Stimulated activated CD8-positive, alpha-beta memory T cell treated with anti-CD3 and anti-CD28 coated beads, Interleukin-4, amount 100 ng/mL, for 48 hours (primary cell): ENCODE results near the gene RAC2.

Source experiments
- DNase-seq: peaks from one replicate; pipeline ENCODE4 v3.0.0-alpha.2; 2020

The RAC2 gene

GRCh38 chr22:37275134-37275533, 31.1 kb upstream of the RAC2 start:
- no peak for DNase-seq

GRCh38 chr22:37274380-37274862, 30.4 kb upstream of the RAC2 start:
- DNase-seq = no peak

GRCh38 chr22:37273846-37274225, 29.8 kb upstream of the RAC2 start:
- DNase-seq = no peak

GRCh38 chr22:37273126-37273845, 29.2 kb upstream of the RAC2 start:
- DNase-seq = peak; percentile 65

- DNase-seq = no peak
These were observed 27.0 kb upstream of the RAC2 start for GRCh38 chr22:37270928-37271650.

- no peak for DNase-seq
These were observed 26.0 kb upstream of the RAC2 start for GRCh38 chr22:37269936-37270678.

GRCh38 chr22:37267661-37268413, 23.8 kb upstream of the RAC2 start:
- no peak for DNase-seq

- DNase-seq = peak; percentile 86
These were observed 23.1 kb upstream of the RAC2 start for GRCh38 chr22:37267135-37267587.

- no peak for DNase-seq
These were observed 22.6 kb upstream of the RAC2 start for GRCh38 chr22:37266581-37267134.

- no peak for DNase-seq
These were observed 20.2 kb upstream of the RAC2 start for GRCh38 chr22:37263966-37264887.

- DNase-seq = peak; percentile 19
These were observed 18.3 kb upstream of the RAC2 start for GRCh38 chr22:37262346-37262745.

- DNase-seq = peak; percentile 77
These were observed 16.9 kb upstream of the RAC2 start for GRCh38 chr22:37260901-37261336.

GRCh38 chr22:37260155-37260795, 16.2 kb upstream of the RAC2 start:
- DNase-seq = no peak

GRCh38 chr22:37259540-37260029, 15.5 kb upstream of the RAC2 start:
- DNase-seq = peak; percentile 33

- peak; percentile 20 for DNase-seq
These were observed 14.8 kb upstream of the RAC2 start for GRCh38 chr22:37258753-37259401.

GRCh38 chr22:37258005-37258752, 14.1 kb upstream of the RAC2 start:
- DNase-seq = peak; percentile 7

GRCh38 chr22:37256075-37256726, 12.1 kb upstream of the RAC2 start:
- peak; percentile 23 for DNase-seq

GRCh38 chr22:37255558-37256006, 11.5 kb upstream of the RAC2 start:
- no peak for DNase-seq

GRCh38 chr22:37254867-37255233, 10.8 kb upstream of the RAC2 start:
- no peak for DNase-seq
